Choroid plexus epithelial cell (primary cell): Measurements from ENCODE around the gene BIRC5.
A peak's percentile ranks its signal among the peaks of the same experiment; 100 is the strongest.

Experiments
- DNase-seq: peaks from one replicate; pipeline ENCODE4 v3.0.0-alpha.2; 2010; ENCODE audit warnings: low read depth
- H3K4me3 ChIP-seq: 2 replicates; pipeline ENCODE4 v1.5.1; 2011; ENCODE audit warnings: low read depth, mild to moderate bottlenecking, control low read depth, low read length, moderate library complexity
- TF ChIP-seq, protein P1 (sequence below): conservative IDR thresholded peaks from 2 replicates; pipeline ENCODE4 v1.5.1; 2011; ENCODE audit warnings: low read depth, mild to moderate bottlenecking, control low read depth, inconsistent platforms, low read length, moderate library complexity

Gene BIRC5

DNA sequence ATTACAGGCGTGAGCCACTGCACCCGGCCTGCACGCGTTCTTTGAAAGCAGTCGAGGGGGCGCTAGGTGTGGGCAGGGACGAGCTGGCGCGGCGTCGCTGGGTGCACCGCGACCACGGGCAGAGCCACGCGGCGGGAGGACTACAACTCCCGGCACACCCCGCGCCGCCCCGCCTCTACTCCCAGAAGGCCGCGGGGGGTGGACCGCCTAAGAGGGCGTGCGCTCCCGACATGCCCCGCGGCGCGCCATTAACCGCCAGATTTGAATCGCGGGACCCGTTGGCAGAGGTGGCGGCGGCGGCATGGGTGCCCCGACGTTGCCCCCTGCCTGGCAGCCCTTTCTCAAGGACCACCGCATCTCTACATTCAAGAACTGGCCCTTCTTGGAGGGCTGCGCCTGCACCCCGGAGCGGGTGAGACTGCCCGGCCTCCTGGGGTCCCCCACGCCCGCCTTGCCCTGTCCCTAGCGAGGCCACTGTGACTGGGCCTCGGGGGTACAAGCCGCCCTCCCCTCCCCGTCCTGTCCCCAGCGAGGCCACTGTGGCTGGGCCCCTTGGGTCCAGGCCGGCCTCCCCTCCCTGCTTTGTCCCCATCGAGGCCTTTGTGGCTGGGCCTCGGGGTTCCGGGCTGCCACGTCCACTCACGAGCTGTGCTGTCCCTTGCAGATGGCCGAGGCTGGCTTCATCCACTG is at the start of gene BIRC5:
TSS of gene BIRC5 (plus strand) at position 238 of the 690 bp plus-strand sequence. CDS start at position 302, 64 bp downstream.
- TF ChIP-seq, protein P1, sequence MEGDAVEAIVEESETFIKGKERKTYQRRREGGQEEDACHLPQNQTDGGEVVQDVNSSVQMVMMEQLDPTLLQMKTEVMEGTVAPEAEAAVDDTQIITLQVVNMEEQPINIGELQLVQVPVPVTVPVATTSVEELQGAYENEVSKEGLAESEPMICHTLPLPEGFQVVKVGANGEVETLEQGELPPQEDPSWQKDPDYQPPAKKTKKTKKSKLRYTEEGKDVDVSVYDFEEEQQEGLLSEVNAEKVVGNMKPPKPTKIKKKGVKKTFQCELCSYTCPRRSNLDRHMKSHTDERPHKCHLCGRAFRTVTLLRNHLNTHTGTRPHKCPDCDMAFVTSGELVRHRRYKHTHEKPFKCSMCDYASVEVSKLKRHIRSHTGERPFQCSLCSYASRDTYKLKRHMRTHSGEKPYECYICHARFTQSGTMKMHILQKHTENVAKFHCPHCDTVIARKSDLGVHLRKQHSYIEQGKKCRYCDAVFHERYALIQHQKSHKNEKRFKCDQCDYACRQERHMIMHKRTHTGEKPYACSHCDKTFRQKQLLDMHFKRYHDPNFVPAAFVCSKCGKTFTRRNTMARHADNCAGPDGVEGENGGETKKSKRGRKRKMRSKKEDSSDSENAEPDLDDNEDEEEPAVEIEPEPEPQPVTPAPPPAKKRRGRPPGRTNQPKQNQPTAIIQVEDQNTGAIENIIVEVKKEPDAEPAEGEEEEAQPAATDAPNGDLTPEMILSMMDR: no peak
- peak; percentile 85 for DNase-seq
- H3K4me3 ChIP-seq: peak within 1 kb of the TSS; percentile 74

DNA sequence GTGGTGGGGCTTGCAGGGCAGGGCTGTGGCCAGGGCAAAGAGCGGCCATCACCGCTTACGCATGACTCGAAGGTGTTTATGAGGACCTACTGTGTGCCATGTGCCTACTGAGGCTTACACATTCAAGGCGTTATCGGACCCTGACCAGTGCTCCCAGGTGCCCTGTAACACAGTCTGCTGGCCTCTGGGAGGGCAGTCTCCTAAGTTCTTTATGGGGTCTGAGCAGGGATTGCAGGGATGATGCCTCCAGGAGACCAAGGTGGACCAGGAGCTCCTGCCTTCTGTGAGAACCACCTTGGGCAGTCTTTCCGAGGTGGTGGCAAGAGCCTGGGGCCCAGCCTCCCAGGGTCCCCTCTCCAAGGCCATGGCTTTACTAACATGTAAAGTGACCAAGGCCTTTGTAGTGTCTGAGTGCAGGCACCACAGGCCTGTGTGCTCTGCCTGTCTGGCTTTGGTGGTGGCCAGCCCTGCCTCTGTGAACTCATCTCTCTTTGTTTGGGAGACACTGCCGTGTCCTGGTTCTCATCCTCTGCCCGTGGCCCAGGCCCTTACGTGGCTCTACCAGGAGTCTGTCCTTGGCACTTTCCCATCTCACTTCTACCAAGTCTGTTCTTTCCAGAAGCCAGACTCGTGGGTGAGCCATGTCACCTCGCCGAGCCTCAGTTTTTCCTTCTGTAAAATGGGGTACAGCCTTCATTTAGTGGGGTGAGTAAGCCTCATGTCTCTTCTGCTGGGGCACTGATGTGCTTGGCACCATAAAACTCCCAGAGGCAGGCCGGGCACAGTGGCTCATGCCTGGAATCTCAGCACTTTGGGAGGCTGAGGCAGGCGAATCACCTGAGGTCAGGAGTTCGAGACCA is 49.1 kb upstream of the BIRC5 start:
- TF ChIP-seq, protein P1: no peak
- no peak for DNase-seq
- H3K4me3 ChIP-seq: no peak overlapping the region

DNA sequence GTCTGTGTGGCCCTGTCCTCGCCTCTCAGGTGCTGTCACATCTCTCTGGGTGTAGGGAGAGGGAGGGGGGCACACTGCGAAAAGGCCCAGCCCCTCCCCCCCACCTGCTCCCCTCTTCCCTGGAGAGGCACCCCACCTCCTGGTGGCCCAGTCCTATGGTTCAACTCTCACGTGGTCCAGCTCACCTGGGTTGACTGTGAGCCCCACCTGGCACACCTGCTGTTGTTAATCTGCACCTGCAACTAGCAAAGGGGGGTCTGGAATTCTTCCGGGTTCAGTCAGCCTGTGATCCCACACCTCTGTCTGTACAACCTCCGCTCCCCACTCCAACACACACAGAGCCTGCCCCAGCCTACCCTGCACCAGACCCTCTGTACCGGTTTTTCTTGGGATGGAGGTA is 47.6 kb upstream of the BIRC5 start:
- DNase-seq: no peak
- H3K4me3 ChIP-seq: no peak overlapping the region
- TF ChIP-seq, protein P1: no peak

DNA sequence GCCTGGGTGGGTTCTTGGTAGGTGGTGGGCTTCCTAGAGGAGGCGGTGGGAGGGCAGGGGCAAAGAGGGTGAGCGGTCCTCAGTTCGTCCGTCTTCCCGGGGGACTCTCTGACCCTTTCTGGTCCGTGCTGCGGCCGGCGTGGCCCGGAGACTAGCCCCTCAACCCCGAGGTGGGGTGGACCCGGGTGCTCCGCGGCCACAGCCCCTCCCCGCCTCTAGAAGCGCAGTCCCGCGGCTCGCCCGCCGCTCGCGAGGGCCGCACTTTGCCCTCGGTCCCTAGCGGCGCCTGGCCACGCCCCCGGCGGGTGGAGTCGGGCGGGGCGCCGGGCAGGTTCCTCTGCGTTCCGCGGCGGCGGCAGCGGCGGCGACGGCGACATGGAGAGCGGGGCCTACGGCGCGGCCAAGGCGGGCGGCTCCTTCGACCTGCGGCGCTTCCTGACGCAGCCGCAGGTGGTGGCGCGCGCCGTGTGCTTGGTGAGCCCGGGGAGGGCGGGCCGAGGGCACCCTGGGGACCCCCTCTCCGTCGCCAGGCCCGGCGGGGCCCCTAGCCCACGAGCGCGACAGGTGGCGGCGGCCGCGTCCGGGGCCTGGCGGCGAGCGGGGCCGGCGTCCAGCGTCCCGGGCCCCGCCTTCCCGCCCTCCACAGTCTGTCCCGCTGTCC is 45.7 kb upstream of the BIRC5 start, which contains the start of gene SYNGR2:
TSS of gene SYNGR2 (plus strand) at position 340 of the 661 bp plus-strand sequence. CDS start at position 376, 36 bp downstream.
- TF ChIP-seq, protein P1: no peak
- peak within 1 kb of the TSS; percentile 57 for H3K4me3 ChIP-seq
- no peak for DNase-seq

DNA sequence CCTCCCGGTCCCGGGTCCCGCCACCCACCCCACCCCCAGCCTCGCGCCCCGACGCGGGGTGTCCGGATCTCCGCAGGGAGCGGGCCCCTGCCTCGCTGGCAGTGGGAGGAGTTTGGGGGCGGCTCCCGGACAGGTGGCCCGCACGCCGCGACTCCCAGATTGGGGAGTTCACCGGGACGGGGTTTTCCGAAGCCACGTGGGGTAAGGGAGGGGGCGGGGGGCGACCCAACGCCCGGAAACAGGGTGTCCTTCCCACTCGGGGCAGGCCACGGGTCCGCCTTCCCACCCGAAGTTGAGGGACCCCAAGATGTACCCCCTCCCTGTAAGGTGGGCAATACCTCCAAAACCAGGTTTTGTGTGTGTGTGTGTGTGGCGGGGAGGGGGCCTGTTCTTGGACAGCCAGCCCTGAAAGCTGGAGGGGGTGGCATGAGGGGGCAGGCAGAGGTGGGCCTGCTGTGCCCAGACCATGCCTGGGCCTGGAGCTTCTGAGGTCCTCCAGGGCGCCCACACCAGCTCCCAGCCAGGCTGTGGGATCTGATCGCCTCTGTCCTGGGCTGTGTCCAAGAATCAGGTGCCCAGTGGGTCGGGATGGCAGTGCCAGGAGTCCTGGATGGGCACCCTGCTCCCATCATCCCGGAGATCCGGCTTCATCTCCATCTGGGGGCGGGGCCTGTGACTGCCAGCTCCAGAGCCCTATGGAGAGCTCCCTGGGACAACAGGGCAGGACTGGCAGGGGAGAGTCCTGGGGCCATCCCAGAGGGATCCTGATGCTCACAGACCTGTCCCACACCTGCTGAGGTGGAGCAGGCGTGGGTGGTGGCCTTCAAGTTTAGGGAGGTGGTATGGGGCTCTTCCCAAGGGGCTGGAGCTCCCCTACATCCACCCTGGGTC is 44.9 kb upstream of the BIRC5 start:
- TF ChIP-seq, protein P1: no peak
- peak overlapping the region; percentile 57 for H3K4me3 ChIP-seq
- DNase-seq: no peak
